Measurements from ENCODE around the gene TTC39A. TPM values are rescaled to one million over a fixed set of nuclear protein-coding genes. Genes with fewer than 3 reads are reported as not detected.

Gene TTC39A
- total RNA-seq, 1 donor from 2014 or later: 0.95 TPM

- no peaks in the 10 kb centered on the region for H3K9me3 Mint-ChIP-seq (ENCODE audit: unreplicated experiment)
- no peaks in the 10 kb centered on the region for H3K4me1 Mint-ChIP-seq (ENCODE audit: unreplicated experiment)
- no peak overlapping the region for H3K4me3 Mint-ChIP-seq (ENCODE audit: unreplicated experiment)
- no peak for TF ChIP-seq CTCF (IDR thresholded peaks at IDR 0.05; ENCODE audit: unreplicated experiment)
- peaks cover 3% of the 10 kb centered on the region for H3K27me3 Mint-ChIP-seq (ENCODE audit: unreplicated experiment)
- DNase-seq (ENCODE audit: low spot score): no peak
- H3K27ac Mint-ChIP-seq (ENCODE audit: unreplicated experiment): no peak overlapping the region
- peaks cover under 1% of the 10 kb centered on the region for H3K36me3 Mint-ChIP-seq (ENCODE audit: low read depth, unreplicated experiment)
Measured at GRCh38 chr1:51283979-51284378, 46.4 kb downstream of the TTC39A start.

GRCh38 chr1:51282605-51283004 lies 47.8 kb downstream of the TTC39A start:
- Mint-ChIP-seq H3K4me1 (ENCODE audit: unreplicated experiment) (no peaks in the 10 kb centered on the region), H3K36me3 (ENCODE audit: low read depth, unreplicated experiment) (no peaks in the 10 kb centered on the region), H3K27me3 (ENCODE audit: unreplicated experiment) (no peaks in the 10 kb centered on the region), H3K27ac (ENCODE audit: unreplicated experiment) (no peak overlapping the region), H3K9me3 (ENCODE audit: unreplicated experiment) (no peaks in the 10 kb centered on the region), H3K4me3 (ENCODE audit: unreplicated experiment) (no peak overlapping the region)
- DNase-seq (ENCODE audit: low spot score): no peak
- TF ChIP-seq CTCF (IDR thresholded peaks at IDR 0.05; ENCODE audit: unreplicated experiment): no peak

GRCh38 chr1:51281807-51282206 lies 48.6 kb downstream of the TTC39A start:
- TF ChIP-seq CTCF (IDR thresholded peaks at IDR 0.05; ENCODE audit: unreplicated experiment): no peak
- H3K36me3 Mint-ChIP-seq (ENCODE audit: low read depth, unreplicated experiment): peaks cover 3% of the 10 kb centered on the region
- no peak overlapping the region for H3K27ac Mint-ChIP-seq (ENCODE audit: unreplicated experiment)
- DNase-seq (ENCODE audit: low spot score): no peak
- H3K4me1 Mint-ChIP-seq (ENCODE audit: unreplicated experiment): no peaks in the 10 kb centered on the region
- no peaks in the 10 kb centered on the region for H3K9me3 Mint-ChIP-seq (ENCODE audit: unreplicated experiment)
- H3K4me3 Mint-ChIP-seq (ENCODE audit: unreplicated experiment): no peak overlapping the region
- H3K27me3 Mint-ChIP-seq (ENCODE audit: unreplicated experiment): no peaks in the 10 kb centered on the region

- Mint-ChIP-seq H3K27me3 (ENCODE audit: unreplicated experiment) (no peaks in the 10 kb centered on the region), H3K4me3 (ENCODE audit: unreplicated experiment) (no peak overlapping the region), H3K27ac (ENCODE audit: unreplicated experiment) (no peak overlapping the region), H3K9me3 (ENCODE audit: unreplicated experiment) (no peaks in the 10 kb centered on the region), H3K36me3 (ENCODE audit: low read depth, unreplicated experiment) (peaks cover 3% of the 10 kb centered on the region), H3K4me1 (ENCODE audit: unreplicated experiment) (no peaks in the 10 kb centered on the region)
- no peak for DNase-seq (ENCODE audit: low spot score)
- TF ChIP-seq CTCF (IDR thresholded peaks at IDR 0.05; ENCODE audit: unreplicated experiment): no peak
Measured at GRCh38 chr1:51280321-51280978, 49.9 kb downstream of the TTC39A start.

GRCh38 chr1:51276286-51276685 lies 54.1 kb downstream of the TTC39A start:
- TF ChIP-seq CTCF (IDR thresholded peaks at IDR 0.05; ENCODE audit: unreplicated experiment): no peak
- no peaks in the 10 kb centered on the region for H3K4me1 Mint-ChIP-seq (ENCODE audit: unreplicated experiment)
- no peak overlapping the region for H3K27ac Mint-ChIP-seq (ENCODE audit: unreplicated experiment)
- DNase-seq (ENCODE audit: low spot score): no peak
- peaks cover 3% of the 10 kb centered on the region for H3K36me3 Mint-ChIP-seq (ENCODE audit: low read depth, unreplicated experiment)
- H3K4me3 Mint-ChIP-seq (ENCODE audit: unreplicated experiment): no peak overlapping the region
- H3K9me3 Mint-ChIP-seq (ENCODE audit: unreplicated experiment): no peaks in the 10 kb centered on the region
- no peaks in the 10 kb centered on the region for H3K27me3 Mint-ChIP-seq (ENCODE audit: unreplicated experiment)
